ENCODE results near the gene PSMC3IP.

PSMC3IP gene

DNA sequence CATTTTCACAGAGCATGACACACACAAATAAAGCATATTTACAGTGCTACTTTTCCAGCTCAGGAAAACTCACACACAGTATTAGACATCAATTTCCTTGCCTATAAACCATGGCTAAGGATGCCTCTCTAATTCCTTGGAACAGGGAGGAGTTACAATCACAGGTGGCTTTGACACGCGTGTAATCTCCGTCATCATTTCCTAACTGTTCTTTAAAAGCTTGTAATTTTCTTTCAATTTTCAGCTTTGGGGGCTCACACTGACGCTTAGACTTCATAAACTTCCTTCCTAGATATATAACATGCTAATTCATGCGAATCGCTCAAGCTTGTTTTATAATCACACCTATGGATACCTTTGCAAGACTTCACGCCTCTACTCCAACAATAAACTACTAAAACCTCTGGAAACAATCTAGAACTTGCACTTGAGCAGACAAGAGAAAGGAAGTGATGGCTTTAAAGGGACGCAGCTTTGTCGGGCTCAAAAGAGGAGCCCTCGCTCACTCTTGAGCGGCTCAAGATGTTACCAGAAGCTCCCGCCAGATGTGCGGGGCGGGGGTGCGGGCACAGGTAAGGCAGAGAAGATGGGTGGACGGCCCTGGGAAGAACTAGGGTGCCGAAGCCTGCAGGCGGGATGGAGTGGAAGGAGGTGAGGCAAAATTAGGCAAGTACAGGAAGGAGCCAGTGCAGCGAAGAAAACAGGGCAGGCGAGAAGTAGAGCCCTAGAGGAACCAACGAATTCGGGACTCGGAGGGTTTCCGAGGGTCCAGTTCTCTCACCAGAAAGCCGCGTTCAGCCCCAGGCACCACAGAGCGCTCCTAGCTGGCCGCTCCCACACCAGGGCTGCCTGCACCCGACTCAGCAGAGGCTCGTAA lies 31.0 kb upstream of the PSMC3IP start:
- H3K36me3 ChIP-seq: peaks cover 32% of the 10 kb centered on the region
- no peak for DNase-seq
- no peaks in the 10 kb centered on the region for H3K27me3 ChIP-seq (ENCODE audit: insufficient read depth, low read depth, severe bottlenecking)
- TF ChIP-seq, protein P1, sequence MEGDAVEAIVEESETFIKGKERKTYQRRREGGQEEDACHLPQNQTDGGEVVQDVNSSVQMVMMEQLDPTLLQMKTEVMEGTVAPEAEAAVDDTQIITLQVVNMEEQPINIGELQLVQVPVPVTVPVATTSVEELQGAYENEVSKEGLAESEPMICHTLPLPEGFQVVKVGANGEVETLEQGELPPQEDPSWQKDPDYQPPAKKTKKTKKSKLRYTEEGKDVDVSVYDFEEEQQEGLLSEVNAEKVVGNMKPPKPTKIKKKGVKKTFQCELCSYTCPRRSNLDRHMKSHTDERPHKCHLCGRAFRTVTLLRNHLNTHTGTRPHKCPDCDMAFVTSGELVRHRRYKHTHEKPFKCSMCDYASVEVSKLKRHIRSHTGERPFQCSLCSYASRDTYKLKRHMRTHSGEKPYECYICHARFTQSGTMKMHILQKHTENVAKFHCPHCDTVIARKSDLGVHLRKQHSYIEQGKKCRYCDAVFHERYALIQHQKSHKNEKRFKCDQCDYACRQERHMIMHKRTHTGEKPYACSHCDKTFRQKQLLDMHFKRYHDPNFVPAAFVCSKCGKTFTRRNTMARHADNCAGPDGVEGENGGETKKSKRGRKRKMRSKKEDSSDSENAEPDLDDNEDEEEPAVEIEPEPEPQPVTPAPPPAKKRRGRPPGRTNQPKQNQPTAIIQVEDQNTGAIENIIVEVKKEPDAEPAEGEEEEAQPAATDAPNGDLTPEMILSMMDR (IDR thresholded peaks at IDR 0.05; ENCODE audit: low read depth, low read length): no peak
- H3K27ac ChIP-seq: peak overlapping the region; percentile 80
- H3K4me3 ChIP-seq (ENCODE audit: low read depth, low read length): peak overlapping the region; percentile 91
- no peaks in the 10 kb centered on the region for H3K9me3 ChIP-seq (ENCODE audit: severe bottlenecking)

DNA sequence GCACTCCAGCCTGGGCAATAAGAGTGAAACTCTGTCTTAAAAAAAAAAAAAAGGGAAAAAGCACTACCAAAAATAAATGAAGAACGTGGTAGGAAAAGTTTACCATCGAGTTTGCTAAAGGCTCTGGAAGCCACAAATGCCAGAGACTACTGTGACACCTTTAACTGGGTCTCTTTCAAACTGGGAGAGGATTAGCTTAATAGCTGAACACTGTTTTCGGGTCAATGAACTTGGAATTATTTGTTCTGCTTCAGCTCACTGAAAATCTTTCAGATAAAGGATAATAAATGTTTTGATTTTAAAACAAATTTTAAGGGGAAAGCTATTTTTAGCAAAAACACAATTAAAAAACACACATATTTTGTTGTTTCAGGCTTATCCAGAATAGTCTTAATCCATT lies 30.2 kb upstream of the PSMC3IP start:
- no peaks in the 10 kb centered on the region for H3K9me3 ChIP-seq (ENCODE audit: severe bottlenecking)
- H3K27ac ChIP-seq: no peak overlapping the region
- H3K4me3 ChIP-seq (ENCODE audit: low read depth, low read length): peak overlapping the region; percentile 91
- TF ChIP-seq, protein P1 (IDR thresholded peaks at IDR 0.05; ENCODE audit: low read depth, low read length): no peak
- no peaks in the 10 kb centered on the region for H3K27me3 ChIP-seq (ENCODE audit: insufficient read depth, low read depth, severe bottlenecking)
- peaks cover 24% of the 10 kb centered on the region for H3K36me3 ChIP-seq
- DNase-seq: no peak

DNA sequence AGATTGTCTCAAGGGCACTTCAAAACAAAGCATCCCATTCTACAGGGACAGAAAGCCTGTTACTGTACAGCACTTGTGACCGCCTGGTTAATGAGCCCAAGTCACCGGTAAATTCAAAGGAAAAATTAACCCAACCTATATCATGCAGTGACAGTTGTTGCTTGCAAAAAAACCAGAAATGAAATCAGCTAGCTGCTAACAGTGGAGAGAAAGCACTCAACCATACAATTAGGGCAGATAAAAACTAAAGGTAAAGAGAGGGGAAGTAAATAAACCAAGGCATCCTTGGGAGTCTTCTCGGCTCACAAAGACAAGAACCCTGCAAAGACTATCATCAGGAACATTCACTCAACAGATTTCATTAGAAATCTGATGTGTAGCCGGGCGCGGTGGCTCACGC lies 25.8 kb upstream of the PSMC3IP start:
- Histone ChIP-seq H3K36me3 (peaks cover 5% of the 10 kb centered on the region; the same call in 1 of the 2 replicates), H3K9me3 (ENCODE audit: severe bottlenecking) (no peaks in the 10 kb centered on the region), H3K27me3 (ENCODE audit: insufficient read depth, low read depth, severe bottlenecking) (no peaks in the 10 kb centered on the region), H3K4me3 (ENCODE audit: low read depth, low read length) (no peak overlapping the region), H3K27ac (no peak overlapping the region)
- TF ChIP-seq, protein P1 (IDR thresholded peaks at IDR 0.05; ENCODE audit: low read depth, low read length): no peak
- no peak for DNase-seq

DNA sequence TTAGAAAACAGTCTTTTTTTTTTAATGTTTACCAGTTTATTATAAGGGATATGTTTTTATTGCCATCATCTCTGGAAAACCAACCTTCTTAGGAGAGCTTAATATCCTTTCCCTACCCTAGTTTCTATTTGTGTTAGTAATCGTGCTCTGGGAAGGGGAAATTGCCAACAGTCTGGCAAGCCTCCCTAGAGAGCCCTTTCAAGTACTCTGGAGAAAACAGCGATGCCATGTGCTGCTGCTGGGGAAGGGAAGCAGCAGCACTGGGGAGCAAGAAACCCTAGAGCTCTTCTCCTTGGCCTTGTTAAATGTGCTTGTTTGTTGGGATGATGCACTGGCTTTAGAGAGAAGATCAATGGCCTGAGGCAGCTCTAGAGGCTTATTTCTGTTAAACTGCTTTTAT lies 21.4 kb upstream of the PSMC3IP start:
- H3K4me3 ChIP-seq (ENCODE audit: low read depth, low read length): no peak overlapping the region
- no peaks in the 10 kb centered on the region for H3K9me3 ChIP-seq (ENCODE audit: severe bottlenecking)
- no peaks in the 10 kb centered on the region for H3K27me3 ChIP-seq (ENCODE audit: insufficient read depth, low read depth, severe bottlenecking)
- DNase-seq: no peak
- H3K27ac ChIP-seq: no peak overlapping the region
- H3K36me3 ChIP-seq: peaks cover 9% of the 10 kb centered on the region; the same call in 1 of the 2 replicates
- TF ChIP-seq, protein P1 (IDR thresholded peaks at IDR 0.05; ENCODE audit: low read depth, low read length): no peak

DNA sequence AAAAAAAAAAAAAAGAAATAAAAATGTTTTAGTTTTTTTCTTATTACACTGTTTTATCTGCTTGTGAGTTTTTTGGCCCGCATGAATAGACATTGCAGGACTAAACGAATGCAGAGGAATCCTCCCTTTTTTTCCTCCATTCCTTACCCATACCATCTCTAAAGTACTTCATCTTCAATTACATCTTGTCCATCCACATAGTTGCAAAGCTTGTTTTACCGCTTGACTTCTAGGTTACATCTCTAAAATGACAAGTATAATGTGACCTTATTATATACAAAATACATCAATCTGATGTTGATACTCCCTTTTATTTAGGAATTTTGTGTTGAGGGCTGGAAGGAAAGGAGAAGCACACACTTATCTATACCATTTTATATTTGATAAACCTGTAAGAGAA lies 18.9 kb upstream of the PSMC3IP start:
- Histone ChIP-seq H3K9me3 (ENCODE audit: severe bottlenecking) (no peaks in the 10 kb centered on the region), H3K36me3 (peaks cover 14% of the 10 kb centered on the region), H3K27me3 (ENCODE audit: insufficient read depth, low read depth, severe bottlenecking) (no peaks in the 10 kb centered on the region), H3K4me3 (ENCODE audit: low read depth, low read length) (no peak overlapping the region), H3K27ac (no peak overlapping the region)
- TF ChIP-seq, protein P1 (IDR thresholded peaks at IDR 0.05; ENCODE audit: low read depth, low read length): no peak
- no peak for DNase-seq
